ENCODE data around the gene FLG.
"Not testable (repeated sequence)": the region's sequence is repeated elsewhere in the genome, so short reads cannot be mapped to it uniquely, and the experiment has no call there.

The FLG gene

DNA sequence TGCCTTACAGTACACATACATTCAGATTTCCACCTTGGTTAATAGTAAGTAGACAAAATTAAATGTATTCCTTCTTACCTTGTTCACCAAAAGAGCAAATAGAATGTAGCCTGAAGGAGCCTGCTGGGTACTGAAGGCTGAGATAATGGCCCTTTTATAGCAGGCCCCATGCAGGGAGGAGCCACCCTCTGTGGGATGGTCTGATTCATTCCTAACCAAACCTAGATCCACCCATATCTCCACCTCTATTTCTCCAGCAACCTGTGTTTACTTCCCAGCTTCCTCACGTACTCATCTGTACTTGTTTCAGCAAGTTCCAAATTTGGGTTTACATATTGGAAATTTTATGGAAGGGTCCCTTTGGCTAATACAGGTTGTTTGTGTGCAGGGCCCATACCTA lies at the start of gene FLG:
Gene FLG (minus strand): TSS at position 129 of the 400 bp plus-strand sequence. CDS start 9,783 bp downstream, outside the sequence.
- DNase-seq = no peak

DNA sequence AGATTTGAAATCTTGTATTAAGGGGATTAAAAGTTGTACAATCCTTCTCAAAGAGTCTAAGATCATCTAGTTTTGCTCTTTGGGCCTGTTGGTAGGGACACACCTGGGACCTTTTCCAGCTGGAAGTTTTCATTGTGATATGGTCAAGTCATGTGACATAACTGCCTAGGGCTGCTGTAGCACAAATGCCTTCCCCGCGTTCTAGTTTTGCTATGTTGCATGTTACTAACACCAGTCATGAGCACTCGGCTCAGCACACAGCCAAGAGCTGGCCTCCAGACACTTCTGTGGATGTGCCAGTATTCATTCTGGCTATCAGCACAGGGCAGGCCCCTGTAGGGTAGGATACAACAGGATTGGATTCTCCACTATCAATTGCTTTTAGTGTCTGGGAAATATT lies 49.4 kb upstream of the FLG start:
- DNase-seq = no peak

- DNase-seq = no peak
Observed at GRCh38 chr1:152372672-152373071, 47.6 kb upstream of the FLG start.

- DNase-seq = no peak
Observed at GRCh38 chr1:152367436-152367835, 42.4 kb upstream of the FLG start.

DNA sequence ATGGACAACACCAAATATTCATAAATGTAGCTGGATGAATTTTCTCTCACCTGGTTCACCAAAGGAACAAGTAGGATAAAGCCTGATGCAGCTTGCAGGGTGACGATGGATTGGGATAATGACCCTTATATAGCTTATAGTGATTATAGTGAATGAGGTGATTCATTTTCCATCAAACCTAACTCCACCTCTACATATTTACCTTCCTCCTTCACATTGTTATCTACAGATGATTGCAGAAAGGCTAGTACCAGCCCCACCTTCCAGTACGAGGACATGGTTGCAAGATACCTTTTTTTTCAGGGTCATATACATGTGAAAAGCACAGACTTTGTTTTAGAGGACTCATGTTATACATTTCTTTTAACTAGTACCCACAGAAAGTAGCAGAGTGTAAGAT lies 34.9 kb upstream of the FLG start, which contains the start of gene FLG2:
Gene FLG2 (minus strand): TSS at position 101 of the 400 bp plus-strand sequence. CDS start 1,122 bp downstream, outside the sequence.
- no peak for DNase-seq

GRCh38 chr1:152356736-152357135 lies 31.7 kb upstream of the FLG start:
- DNase-seq = no peak

- no peak for DNase-seq
Observed at GRCh38 chr1:152349611-152350010, 24.6 kb upstream of the FLG start.

DNA sequence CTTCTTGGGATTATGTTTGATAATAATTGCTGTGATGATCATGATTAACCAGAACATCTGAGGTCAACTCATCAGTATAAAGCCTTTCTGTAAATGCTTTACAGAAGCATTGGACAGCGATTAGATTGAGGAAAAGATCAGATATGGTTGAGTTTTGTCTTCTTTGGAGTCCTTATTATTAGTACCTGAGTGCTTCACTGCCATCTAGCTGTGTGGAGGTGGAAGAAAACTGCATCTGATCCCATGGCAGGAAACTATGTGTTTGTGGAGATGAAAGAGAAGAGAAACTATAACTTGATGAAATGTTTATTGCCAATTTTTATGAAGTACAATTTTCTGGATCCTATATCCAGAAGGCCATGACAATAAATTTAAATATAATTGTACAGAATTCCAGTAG lies 23.4 kb upstream of the FLG start:
- no peak for DNase-seq

DNA sequence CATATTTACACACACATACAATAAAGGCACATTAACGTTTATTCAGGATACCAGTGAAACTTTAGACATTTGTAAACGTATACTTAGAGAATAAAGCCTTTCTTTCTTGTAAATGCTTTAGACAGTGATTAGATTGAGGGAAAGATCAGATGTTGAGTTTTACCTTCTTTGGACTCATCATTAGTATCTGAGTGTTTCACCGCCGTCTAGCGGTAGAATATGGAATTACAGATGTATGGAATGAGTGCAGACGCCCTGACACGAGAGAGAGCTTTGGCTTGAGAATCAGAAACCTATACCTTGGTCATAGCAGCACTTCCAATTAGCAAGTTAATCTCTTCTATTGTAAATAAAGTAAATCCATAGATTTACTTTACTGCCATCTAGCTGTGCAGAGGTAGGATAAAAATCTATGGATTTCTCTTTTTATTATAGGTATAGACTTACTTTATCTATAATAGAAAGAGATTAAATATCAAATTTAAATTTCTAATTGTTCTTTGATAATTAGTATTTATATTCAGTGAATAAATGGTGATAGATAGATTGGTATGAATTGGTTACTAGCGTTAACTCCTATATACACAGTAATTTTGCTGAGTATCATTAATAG lies 22.2 kb upstream of the FLG start:
- DNase-seq = peak in 2 of 58 donors; percentile 1 to 25

GRCh38 chr1:152344438-152344837 lies 19.4 kb upstream of the FLG start:
- no peak for DNase-seq

GRCh38 chr1:152343006-152343405 lies 18.0 kb upstream of the FLG start:
- DNase-seq = no peak

DNA sequence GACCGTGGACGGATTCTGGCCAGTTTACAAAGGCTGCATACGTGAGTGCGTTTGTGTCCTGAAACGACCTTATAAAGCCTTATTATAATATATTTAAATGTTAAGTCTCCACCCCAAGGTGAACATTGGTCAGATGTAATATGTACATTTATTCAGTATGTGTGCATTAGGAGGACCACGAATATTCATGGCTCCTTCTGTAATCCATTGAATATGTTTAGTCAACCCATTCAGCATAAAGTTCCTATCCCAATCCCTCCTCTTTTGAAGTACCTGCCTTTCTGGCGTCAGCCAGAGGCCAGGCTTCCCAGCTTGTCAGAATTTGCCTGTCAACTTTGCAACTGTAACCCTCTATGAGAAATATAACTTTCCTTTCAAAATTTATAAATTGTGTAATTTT lies 10.4 kb upstream of the FLG start:
- no peak for DNase-seq

GRCh38 chr1:152328801-152329391 lies 3.9 kb upstream of the FLG start:
- no peak for DNase-seq

DNA sequence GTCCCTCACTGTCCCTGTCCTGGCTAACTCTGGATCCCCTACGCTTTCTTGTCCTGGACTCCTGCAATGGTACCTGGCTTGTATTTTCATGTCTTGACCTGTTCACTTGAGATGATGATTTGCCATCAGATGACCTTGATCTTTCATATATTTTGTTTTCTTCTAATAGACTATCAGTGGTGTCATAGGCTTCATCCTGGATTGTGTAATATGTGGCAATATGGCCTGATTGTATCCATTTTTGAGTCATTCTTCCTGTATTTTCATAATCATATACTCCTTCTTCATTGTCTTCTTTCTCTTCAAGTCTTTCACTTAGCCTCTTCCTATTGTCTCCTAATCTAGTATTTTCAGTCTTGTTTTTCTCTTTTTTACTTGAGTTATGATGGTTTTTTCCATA lies 11.1 kb downstream of the FLG start:
- DNase-seq = no peak

DNA sequence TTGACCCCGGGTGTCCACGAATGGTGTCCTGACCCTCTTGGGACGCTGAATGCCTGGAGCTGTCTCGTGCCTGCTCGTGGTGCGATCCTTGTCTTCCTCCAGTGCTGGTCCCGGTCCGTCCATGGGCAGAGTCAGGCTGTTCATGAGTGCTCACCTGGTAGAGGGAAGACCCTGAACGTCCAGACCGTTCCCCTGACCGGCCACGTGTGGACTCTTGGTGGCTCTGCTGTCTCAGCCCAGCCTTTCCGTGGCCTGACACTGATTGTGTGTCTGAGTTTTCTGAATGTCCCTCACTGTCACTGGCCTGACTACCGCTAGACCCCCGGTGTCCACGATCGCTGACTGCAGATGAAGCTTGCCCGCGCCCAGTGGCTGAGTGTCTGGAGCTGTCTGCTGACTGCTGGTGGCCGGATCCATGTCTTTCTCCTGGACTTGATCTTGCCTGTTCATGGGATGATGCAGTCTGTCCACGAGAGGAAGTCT lies 11.7 kb downstream of the FLG start:
- no peak for DNase-seq

- not testable (repeated sequence) for DNase-seq
Observed at GRCh38 chr1:152312169-152312568, 12.9 kb downstream of the FLG start.

DNA sequence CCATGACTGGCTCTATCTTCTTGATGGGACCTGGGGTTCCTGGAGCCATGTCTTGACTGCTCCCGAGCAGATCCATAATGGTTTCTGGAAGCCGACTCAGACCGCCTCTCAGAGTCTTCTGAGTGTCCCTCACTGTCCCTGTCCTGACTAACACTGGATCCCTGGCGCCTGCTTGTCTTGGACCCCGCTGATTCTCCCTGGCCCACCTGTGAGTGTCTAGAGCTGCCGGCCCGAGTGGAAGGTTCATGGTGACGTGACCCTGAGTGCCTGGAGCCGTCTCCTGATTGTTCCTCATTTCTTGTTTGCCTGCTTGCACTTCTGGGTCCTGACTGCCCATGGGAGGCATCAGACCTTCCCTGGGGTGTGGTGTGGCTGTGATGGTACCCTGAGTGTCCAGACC lies 15.1 kb downstream of the FLG start:
- no peak for DNase-seq

- DNase-seq = not testable (repeated sequence)
Observed at GRCh38 chr1:152309320-152309901, 15.6 kb downstream of the FLG start.

DNA sequence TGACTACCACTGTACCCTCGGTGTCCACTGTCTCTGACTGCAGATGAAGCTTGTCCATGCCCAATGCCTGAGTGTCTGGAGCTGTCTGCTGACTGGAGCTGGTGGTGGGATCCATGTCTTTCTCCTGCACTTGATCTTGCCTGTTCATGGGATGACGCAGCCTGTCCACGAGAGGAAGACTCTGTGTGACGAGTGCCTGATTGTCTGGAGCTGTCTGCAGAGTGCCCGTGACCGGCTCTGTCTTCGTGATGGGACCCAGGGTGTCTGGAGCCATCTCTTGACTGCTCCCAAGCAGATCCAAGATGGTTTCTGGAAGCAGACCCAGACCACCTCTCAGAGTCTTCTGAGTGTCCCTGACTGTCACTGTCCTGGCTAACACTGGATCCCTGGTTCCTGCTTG lies 16.3 kb downstream of the FLG start:
- DNase-seq = not testable (repeated sequence)

GRCh38 chr1:152307970-152308369 lies 17.1 kb downstream of the FLG start:
- DNase-seq = not testable (repeated sequence)

DNA sequence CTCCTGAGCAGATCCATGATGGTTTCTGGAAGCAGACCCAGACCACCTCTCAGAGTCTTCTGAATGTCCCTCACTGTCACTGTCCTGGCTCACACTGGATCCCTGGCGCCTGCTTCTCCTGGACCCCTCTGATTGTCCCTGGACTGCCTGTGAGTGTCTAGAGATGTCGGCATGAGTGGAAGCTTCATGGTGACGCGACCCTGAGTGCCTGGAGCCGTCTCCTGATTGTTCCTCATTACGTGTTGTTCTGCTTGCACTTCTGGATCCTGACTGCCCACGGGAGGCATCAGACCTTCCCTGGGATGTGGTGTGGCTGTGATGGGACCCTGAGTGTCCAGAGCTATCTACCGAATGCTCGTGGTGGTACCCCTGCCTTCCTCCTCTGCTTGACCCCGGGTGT lies 18.9 kb downstream of the FLG start:
- not testable (repeated sequence) for DNase-seq

DNA sequence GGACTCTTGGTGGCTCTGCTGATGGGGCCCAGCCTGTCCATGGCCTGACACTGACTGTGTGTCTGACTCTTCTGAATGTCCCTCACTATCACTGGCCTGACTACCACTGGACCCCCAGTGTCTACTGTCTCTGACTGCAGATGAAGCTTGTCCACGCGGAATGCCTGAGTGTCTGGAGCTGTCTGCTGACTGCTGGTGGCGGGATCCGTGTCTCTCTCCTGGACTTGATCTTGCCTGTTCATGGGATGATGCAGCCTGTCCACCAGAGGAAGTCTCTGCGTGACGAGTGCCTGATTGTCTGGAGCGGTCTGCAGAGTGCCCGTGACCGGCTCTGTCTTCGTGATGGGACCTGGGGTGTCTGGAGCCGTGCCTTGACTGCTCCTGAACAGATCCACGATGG lies 20.3 kb downstream of the FLG start:
- DNase-seq = not testable (repeated sequence)

Measured in anterior cingulate cortex (tissue), 58 donors.